Measurements from ENCODE around the gene NDUFC1.

GRCh38 chr4:139337612-139338011, 35.3 kb upstream of the NDUFC1 start:
- TF ChIP-seq CTCF (IDR thresholded peaks at IDR 0.05; ENCODE audit: low read depth, low read length, missing input control) (no peak), ATF3 (IDR thresholded peaks at IDR 0.05) (no peak), RAD21 (IDR thresholded peaks at IDR 0.05) (no peak), SP1 (IDR thresholded peaks at IDR 0.05) (no peak)

Data from liver (tissue), 3 donors.